Stimulated activated CD4-positive, alpha-beta T cell treated with anti-CD3 and anti-CD28 coated beads, Interleukin-1b, Interleukin-23, amount 100 ng/mL, for 48 hours (primary cell): ENCODE results near the gene CHKA.

Source experiments
- DNase-seq: peaks from one replicate; pipeline ENCODE4 v3.0.0-alpha.2; 2020

CHKA gene

DNA sequence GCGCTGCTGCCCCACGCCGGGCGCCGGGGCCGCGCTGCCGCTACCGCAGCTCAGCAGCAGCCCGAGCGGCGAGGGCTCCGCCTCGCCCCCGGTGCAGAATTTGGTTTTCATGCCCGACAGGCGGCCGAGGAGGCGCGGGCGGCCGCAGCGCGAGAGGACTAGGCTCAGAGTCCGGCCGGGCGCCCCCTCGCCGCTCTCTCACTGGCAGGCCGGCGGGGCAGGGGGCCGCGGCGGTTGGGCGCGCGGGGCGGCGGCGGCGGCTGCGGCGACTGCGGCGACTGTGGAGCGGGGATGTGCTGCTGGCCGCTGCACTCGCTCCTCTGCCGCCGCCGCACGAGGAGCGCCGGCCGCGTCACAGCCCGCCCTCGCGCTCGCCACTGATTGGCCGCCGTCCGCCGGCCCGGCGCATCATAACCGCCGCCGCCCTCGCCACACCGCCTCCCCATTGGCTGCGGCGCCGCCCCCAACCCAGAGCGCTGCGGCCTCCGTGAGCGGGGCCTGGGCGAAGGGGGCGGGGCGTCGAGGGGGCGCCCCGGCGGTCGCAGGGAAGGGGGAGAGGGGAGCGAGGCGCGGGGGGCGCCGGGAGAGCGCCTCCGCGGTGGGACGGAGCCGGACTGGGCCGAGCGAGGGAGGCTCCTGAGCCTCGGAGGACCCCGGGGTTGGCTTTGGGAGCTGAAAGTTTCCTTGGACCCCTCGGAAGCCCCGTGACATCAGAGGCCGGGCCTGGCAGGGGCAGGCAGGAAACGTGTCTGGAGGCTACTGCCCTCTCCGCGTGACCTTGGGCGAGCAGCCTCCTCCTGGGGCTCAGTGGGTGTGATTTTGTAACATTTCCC, at the start of gene CHKA:
CHKA (minus strand) TSS at position 322 of the 833 bp plus-strand sequence; CDS start at position 111, 211 bp downstream.
- peak; percentile 86 for DNase-seq

DNA sequence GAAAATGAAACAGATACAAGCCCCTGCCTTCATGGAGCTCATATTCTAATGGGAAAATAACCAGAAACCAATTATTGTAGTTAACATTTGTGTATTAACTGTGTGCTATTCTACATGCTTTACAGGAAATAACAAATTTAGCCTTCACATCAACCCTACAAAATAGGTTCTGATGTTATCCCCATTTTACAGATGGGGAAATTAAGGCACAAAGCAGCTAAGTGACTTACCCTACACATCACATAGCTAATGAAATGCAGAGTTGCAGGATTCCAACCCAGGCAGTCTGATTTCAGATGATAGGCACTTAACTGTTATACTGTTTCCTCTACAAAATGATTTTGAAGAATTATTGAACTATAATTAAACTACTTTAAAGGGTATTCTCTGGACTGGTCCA, 48.3 kb upstream of the CHKA start:
- no peak for DNase-seq

DNA sequence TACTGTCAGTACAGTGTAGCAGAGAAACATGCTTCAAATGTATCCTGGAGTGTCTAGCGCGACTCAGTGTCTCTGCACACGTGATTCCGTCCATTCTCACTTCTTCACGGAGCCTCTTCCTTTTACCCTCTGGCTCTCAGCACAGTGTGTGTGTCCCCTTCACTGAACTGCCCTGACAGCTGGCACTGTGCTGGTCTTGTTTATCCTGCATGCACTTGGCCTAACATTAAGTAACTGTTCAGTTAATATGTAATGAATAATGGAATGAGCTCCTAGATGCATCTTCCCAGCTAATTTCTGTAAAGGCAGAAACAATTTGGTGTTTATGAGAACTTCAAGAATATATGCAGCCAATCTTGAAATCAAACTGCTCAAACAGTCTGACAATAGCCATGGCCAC, 47.5 kb upstream of the CHKA start:
- DNase-seq = no peak

DNA sequence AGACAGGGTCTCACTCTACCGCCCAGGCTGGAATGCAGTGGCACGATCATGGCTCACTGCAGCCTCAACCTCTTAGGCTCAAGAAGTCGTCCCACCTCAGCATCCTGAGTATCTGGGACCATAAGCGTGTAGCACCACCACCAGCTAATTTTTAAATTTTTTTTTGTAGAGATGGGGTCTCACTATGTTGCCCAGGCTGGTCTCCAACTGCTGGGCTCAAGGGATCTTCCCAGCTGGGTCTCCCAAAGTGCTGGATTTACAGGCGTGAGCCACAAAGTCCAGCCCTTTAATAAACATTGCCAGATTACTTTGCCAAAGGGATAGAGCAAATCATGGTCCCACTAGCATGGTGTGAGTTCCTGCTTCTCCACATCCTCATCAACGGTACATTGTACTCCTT, 46.3 kb upstream of the CHKA start:
- no peak for DNase-seq

DNA sequence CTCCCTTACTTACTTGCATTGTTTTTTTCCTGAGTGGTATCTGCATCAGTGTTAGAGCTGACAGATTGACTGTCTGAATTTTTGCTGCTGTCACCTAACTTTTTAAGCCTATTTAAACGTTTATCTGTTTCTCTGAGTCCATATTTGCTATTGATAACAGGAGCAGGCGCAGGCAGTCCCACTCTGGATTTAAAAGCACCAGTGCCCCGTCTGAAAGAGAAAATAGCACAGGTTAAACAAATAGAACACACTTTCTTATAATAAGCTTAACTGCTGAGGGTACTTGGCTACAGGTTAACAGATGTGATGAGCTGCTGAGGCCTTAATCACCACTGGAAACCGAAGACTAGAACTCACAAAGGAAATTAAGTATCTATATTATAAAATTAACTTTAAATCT, 45.8 kb upstream of the CHKA start:
- no peak for DNase-seq

DNA sequence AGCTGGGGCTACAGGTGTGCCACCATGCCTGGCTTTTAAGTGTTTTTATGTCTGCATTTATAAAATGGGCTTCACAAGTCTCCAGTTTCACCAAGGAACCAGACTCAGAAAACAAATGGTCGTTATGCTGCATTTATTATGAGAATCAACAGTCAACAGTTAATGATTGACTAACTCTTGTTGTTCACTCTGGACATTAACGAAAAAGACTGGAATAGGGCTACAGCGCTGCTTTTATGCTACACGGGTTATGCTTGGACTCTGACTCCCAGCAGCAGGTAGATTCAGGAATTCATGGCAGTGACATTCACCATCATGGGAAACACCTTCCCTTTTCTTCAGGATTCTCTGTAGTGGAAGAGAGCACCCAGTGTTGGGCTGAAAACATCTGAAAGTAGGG, 44.4 kb upstream of the CHKA start:
- DNase-seq = no peak

DNA sequence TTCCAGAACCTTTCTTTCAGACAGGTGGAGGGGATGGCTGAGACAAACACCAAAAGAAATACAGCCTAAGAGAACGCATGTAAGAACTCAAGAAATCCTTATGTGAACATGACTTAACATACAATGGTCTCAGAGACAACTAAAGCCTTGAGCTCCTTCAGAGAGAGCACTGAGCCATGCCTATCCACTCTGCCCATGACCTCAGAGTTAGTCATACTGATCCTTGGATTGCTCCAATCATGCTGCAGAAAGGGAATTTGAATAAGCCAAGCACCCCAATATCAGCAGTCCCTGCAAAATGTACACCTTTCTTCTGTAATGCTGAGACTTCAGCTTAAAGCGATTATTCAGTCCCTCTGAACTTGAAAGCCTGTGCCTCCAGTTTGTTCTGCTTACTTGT, 43.2 kb upstream of the CHKA start:
- DNase-seq = no peak

DNA sequence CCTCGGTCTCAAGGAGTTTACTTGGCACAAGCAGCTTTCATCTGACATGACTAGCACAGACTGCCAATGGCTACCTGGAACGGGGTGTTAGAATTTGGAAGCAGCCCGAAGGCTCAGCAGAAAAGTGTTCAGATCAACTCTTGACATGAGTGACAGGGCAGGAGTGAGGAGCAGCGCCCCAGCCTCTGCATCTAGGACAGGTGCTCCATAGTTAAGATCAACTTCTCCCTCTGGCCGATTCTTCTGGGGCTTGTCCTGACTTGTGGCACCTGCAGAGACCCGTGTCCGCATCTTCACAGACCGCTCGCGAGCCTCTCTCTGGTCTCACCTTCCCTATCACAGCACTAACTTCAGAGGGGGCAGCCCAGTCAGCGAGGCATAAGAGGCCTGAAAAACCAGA, 42.5 kb upstream of the CHKA start:
- DNase-seq = no peak

DNA sequence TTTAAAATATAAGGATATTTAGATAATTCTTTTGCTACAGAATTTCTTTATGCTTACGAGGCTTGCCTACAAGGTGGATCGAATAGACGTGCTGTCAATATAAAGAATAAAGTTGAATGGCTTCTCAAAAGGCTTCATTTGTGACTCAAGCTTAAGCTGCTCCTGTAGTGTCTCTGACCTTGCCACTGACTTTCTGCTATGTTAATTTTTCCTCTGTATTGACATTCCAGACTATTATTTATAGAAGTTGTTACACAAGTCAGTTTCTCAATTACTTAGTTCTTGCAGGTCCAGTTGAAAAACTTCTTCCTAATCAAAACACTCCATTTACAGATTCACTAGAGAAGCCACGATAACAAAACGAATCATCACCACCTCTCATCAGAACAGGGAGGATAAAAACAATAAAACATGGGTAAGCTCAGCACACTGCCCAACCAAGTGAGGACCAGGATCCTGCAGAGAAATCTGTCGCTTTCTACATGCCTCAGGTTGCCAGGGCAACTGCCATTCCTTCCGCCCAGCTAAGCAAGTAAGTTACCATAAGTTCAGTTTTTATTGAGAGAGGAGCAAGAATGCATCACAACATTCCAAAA, 39.0 kb upstream of the CHKA start:
- no peak for DNase-seq

DNA sequence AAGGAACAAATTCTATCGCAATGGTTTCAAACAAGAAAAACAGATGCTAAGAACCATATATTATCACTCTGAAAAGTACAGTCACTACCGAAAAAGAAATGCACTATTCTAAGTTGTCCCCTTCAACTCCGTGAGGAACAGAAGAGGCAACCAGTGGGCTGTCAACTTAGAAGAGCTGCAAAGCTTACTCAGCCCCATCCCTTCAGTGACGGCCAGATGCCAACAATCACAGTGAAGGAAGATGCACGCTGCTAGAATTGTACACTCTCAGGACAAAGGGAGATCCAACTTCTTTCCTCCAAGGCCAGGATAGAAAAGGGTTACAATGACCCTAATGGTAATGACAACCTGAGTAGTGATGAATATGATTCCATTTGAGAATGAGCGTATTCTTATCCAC, 38.5 kb upstream of the CHKA start:
- no peak for DNase-seq

DNA sequence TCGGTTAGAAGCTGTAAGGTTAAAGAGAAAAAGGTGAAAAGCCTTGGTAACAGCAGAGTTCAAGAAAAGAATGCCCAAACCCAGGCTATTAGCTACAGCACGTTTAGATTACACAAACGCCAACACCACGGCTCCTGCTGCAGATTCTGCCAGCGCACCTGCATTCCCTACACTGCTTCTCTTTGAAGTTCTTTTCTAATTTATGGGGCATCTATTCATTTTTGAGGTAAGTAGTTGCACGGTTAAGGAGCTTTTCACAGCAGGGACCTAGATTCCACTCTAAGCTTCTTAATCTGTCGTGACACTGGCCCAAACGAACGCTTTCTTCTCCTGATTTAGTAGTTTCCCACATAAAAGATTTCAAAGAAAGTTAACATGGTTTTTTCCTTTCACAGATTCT, 38.0 kb upstream of the CHKA start:
- no peak for DNase-seq

DNA sequence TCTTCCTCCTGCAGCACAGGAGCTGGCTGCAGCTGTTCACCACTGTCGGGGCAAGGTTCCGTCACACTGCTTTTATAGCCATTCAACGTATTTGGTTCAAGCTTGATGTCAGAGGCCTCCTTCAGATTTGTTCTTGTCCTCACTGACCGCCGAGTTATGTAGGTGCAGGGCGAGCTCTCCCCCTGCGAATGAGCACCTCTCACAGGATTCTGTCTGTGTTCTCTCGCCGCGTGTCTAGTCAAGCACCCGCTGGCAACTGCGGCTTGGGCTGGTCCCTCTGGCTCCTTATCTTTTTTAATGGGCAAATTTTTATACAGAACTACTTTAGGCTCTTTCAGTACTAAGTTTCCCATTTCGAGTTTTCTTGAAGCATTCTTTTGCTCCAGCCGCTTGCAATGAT, 37.4 kb upstream of the CHKA start:
- DNase-seq = no peak

DNA sequence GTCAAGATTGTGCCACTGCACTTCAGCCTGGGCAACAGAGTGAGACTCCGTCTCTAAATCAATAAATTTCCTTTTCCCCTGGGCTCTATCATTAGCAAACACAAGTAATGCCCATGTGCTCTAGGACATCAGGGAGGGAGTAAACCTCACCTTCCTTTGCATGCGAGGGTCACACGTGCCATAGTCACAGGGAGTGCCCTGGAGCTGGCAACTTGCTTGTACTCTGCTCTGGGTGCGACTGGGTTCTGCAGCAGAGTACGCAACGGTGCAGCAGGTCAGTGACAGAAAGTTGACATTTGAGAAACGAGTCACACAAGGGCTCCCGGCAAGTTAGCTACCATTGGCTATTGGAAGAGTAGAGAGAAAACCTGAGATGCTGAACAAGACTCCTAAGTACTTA, 32.6 kb upstream of the CHKA start:
- DNase-seq = no peak

DNA sequence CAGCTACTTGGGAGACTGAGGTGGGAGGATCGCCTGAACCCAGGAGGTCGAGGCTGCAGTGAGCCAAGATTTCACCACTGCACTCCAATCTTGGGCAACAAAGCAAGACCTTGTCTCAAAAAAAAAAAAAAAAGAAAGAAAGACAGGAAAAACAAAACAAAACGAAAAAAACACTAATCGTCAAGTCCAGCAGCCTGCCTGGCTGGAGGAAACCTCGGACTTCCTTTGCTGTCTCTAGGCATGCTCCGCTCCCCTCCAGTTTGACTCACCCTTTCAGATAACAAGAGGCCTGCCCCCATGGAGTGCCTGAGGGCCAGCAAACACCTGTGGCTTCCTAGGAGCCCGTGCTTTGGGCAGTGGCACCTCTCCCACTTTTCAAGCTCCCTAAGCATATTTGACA, 28.8 kb upstream of the CHKA start:
- no peak for DNase-seq

DNA sequence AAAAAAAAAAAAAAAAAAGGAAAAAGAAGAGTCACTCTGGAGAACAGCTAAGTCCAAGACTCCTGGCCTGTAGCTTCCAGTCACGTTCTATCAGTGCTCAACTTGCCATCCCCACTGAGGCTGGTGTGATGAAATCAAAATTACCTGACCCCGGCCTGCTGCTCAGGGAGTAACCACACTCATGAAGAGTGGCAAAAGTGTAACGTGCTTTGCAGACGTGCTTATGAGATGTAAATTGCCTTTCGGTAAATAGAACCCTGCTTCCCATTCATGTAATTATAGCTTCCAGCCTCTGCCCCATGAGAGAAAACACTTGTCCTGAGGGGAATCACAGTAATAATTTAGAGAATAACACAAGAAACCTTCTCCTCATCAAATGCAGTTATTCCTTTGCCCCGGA, 28.2 kb upstream of the CHKA start:
- no peak for DNase-seq

DNA sequence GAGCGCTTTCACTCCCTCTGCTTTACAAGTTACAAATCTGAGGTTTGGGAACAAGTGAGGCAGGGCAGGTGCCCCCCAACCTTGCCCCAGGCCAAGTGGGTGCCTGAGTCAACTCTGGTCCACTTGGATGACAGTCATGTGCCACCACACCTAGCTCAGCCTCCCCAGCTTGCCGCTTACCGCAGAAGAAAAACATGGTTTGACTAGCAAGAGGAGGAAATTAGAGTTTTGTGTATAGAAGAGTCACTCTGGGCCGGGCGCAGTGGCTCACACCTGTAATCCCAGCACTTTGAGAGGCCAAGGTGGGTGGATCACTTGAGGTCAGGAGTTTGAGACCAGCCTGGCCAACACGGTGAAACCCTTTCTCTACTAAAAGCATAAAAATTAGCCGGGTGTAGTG, 27.7 kb upstream of the CHKA start:
- no peak for DNase-seq

DNA sequence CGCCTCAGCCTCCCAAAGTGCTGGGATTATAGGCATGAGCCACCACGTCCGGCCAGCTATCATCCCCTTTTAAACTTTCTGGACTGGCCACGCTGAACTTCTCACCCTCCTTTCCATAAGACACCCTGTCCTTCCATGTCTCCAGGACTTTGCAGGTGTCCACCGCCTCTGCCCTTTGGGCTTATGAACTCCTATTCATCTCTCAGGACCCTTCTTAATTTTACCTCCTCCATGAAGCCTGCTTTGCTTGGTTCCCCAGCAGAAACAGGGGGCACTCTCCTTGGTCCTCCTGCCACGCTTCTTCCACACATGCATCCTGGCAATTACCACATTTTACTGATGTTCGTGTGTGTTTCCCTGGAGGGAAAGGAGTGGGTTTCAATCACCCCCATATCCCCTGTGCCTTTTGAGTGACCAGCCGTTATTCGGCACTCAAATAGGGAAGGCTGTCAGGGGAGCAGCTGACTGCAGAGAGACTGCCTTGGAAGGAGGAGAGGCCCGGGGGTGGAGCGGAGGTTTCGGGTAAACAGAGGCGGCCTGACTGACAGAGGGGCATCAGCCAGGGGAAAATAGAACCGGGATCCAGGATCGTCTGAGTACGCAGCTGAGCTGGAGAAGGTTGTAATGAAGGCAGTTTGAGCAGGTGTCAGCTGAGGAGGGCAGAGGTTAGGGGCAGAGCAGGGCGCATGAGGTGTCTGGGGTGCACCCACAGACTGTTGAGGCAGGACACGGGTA, 27.1 kb upstream of the CHKA start:
- no peak for DNase-seq

DNA sequence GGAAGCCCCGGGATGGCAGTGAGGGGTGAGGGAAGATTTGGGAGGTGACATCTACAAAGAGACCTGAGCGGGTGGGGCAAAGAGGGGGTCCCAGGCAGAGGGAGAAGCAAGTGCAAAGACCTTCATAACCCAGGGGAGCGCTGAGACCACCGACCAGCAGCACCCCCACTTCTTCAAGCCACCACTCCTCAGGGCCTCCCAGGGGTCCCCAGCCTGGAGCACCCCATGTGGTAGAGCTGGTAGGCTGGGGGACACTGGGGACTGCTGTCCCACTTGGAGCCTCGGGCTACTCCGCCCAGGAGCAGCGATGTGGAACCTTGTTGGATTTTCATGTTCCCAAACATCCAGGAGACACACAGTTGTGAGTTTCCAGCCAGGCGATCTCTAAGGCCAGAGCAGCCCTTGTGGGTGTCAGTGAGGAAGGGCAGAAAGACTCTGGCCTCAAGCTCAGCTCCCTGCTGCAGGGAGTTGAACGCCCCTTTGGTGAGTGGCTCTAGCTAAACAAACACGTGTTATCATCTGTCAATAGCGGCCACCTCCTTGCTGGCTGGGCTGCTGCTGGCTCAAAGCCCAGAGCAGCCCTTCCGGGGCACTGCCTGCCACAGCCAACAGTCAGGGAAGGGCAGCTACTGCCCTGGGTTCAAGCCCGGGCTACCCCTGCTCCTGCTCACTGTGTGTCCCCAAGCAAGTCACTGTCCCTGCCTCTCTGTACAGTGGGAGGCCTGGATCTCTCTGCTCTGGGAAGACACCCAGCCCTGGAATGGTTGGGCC, 25.7 kb upstream of the CHKA start:
- no peak for DNase-seq

DNA sequence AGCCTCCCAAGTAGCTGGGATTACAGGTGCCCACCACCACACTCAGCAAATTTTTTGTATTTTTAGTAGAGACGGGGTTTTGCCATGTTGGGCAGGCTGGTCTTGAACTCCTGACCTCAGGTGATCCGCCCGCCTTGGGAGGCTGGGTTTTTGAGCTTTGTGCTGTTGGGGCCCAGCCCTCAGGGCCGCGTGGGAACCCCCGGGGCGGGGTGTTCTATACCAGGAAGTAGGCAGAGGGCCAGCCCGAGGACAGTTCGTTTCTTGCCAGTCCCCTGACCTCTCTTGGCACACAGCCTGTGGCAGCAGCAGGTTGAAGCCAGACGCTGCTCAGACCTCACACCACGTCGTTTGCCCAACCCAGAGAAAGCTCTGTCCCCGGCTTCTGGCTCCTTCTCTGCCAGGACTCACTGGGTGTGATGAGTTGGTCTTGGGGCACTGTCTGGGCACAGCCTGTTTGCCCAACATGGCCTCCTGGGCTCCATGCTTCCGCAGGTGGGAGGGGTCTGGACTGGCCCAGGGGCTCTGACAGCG, 24.9 kb upstream of the CHKA start:
- DNase-seq = no peak

DNA sequence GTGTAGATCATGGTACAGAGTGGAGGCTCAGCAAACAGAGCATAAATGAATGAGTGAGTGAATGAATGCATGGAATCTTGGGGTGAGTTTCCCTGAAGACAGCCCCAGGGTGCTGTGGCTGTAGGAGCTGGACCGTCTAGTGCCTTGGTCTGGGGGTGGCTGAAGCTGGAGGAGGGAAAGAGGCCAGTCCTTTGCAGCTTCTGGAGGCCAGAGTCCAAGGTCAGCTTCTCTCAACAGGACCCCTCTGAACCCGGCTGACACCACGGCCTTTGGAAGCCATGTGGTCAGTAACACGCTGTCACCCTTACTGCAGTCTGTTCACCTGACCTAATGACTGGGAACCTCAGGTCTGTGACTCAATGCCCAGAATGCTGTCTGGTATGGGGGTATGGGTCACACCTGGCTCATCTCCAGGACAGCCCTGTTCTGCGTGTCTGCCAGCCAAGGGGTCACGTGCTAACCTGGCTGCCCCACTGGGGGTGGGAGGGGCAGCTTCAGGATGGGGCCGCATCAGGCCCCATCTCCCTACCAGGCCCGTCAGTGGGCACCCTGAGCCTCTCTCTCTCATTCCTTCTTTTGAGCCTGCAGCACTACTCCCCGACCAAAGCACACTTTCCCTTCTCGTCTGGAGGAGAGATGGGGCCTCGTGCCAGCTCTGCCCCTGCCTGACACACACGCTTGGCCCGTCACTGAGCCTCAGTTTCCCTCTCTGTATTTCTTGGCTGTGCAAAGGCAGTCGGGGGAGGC, 24.1 kb upstream of the CHKA start:
- no peak for DNase-seq

DNA sequence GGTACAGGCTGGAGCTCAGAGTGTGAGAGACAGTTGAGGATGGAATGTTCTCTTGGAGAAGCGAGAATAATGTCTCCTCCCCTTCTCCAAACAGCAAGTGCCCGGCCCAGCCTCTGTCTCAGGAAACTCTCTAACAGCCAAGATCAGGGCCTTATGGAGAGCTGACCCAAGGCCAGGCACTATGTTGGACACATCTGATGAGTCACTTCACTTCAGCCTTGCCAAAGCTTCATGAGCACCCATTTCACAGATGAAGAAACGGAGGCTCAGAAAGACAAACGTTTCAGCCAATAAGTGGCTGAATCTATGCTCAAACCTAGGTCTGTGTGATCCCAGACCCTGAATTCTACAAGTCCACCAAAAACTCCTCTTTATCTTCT, 22.1 kb upstream of the CHKA start:
- DNase-seq = no peak
